Prostate gland (tissue), 2 donors: Measurements from ENCODE around the gene SLC34A1. TPM values are rescaled to one million over a fixed set of nuclear protein-coding genes. Genes with fewer than 3 reads are reported as not detected.

ENCODE experiments used
- DNase-seq: peaks from one replicate; pipeline ENCODE4 v3.0.0-alpha.2; 2019; ENCODE audit warnings: low spot score
- H3K27ac ChIP-seq, 2 donors: fragments of 200-600 bp; sonication (generic); 2 replicates each; pipeline ENCODE4 v1.5.1; 2017 to 2019
- H3K27me3 ChIP-seq: fragments of 200-600 bp; sonication (generic); replicated peaks from 2 replicates; pipeline ENCODE4 v1.5.1; 2019; ENCODE audit not compliant: insufficient read depth
- H3K36me3 ChIP-seq, 2 donors: fragments of 200-600 bp; sonication (generic); 1 replicate in 1 of 2; 2 replicates in 1 of 2; pipeline versions ENCODE4 v1.5.1 to v1.8.1; 2017 to 2019
- H3K4me1 ChIP-seq: fragments of 200-600 bp; sonication (generic); replicated peaks from 2 replicates; pipeline ENCODE4 v1.5.1; 2019
- H3K4me3 ChIP-seq, 2 donors: fragments of 200-600 bp; sonication (generic); 2 replicates each; pipeline ENCODE4 v1.5.1; 2017 to 2019
- H3K9me3 ChIP-seq: fragments of 200-600 bp; sonication (generic); 2 replicates; pipeline ENCODE4 v1.5.1; 2017
- CTCF ChIP-seq, 4 experiments: fragments of 200-600 bp in 2 of 4; fragments of 450-650 bp in 2 of 4; sonication (generic) in 2 of 4; IDR thresholded peaks; 1 replicate in 3 of 4; 2 replicates in 1 of 4; pipeline ENCODE4 v1.5.1; 2016 to 2019; ENCODE audit warnings: antibody characterized with exemption in 4 of 4, mild to moderate bottlenecking in 2 of 4, moderate library complexity in 2 of 4
- POLR2A ChIP-seq: fragments of 450-650 bp; IDR thresholded peaks from one replicate; pipeline ENCODE4 v1.6.1; 2016; ENCODE audit warnings: antibody characterized with exemption, mild to moderate bottlenecking
- POLR2AphosphoS5 ChIP-seq: sonication (generic); formaldehyde crosslinking; IDR thresholded peaks from one replicate; pipeline ENCODE4 v1.6.1; 2017; ENCODE audit warnings: antibody characterized with exemption
- WGBS: methylation state at CpG from one replicate; pipeline ENCODE4 v1.1.5; 2018; 5-methylcytosine and 5-hydroxymethylcytosine counted together
- intact Hi-C: fragments of 100-400 bp; cut with DNase I; formaldehyde crosslinking; loops from one replicate; pipeline ENCODE4 v1.14.2; 2022
- total RNA-seq, 2 donors: library from RNA; depleted of rRNA; stranded (reverse); fragments of >200 nt; gene quantifications; one replicate each; pipeline ENCODE4 v1.1.0, GENCODE V29; 2016

Gene SLC34A1
- total RNA-seq, 2 donors from 2014 or later, result not detected

- no peaks in the 10 kb centered on the region for H3K4me1 ChIP-seq
- no peak for DNase-seq
- intact Hi-C loops, result loop anchor here (5.0 kb wide), 1 partner anchor 110 kb away; no protein-coding TSS in a partner anchor
- H3K4me3 ChIP-seq, result no peak overlapping the region
- H3K27me3 ChIP-seq, result no peaks in the 10 kb centered on the region
- H3K27ac ChIP-seq, result no peak overlapping the region
- no peaks in the 10 kb centered on the region for H3K9me3 ChIP-seq
- 78% methylated on average over 5 of the region's 5 CpGs for WGBS
- no peaks in the 10 kb centered on the region for H3K36me3 ChIP-seq
- no peak for TF ChIP-seq CTCF (IDR thresholded peaks at IDR 0.05)
- no peak for TF ChIP-seq POLR2A
- TF ChIP-seq POLR2AphosphoS5, result no peak
These were observed 8.5 kb downstream of the SLC34A1 start for GRCh38 chr5:177392765-177393164.

- Histone ChIP-seq H3K4me1 (no peaks in the 10 kb centered on the region), H3K27ac (no peak overlapping the region), H3K4me3 (no peak overlapping the region), H3K27me3 (no peaks in the 10 kb centered on the region), H3K36me3 (no peaks in the 10 kb centered on the region), H3K9me3 (no peaks in the 10 kb centered on the region)
- intact Hi-C loops, result loop anchor here (5.0 kb wide), 1 partner anchor 109 kb away; no protein-coding TSS in a partner anchor
- 54% methylated on average over 1 of the region's 1 CpG for WGBS
- no peak for DNase-seq
- TF ChIP-seq POLR2AphosphoS5, result no peak
- TF ChIP-seq POLR2A, result no peak
- TF ChIP-seq CTCF (IDR thresholded peaks at IDR 0.05), result no peak
These were observed 9.1 kb downstream of the SLC34A1 start for GRCh38 chr5:177393206-177393765.

GRCh38 chr5:177393990-177394389 lies 9.8 kb downstream of the SLC34A1 start:
- H3K27me3 ChIP-seq, result no peaks in the 10 kb centered on the region
- no peaks in the 10 kb centered on the region for H3K36me3 ChIP-seq
- H3K4me1 ChIP-seq, result no peaks in the 10 kb centered on the region
- no peak overlapping the region for H3K4me3 ChIP-seq
- intact Hi-C loops, result loop anchor here (5.0 kb wide), 1 partner anchor 108 kb away; no protein-coding TSS in a partner anchor
- H3K9me3 ChIP-seq, result no peaks in the 10 kb centered on the region
- TF ChIP-seq CTCF (IDR thresholded peaks at IDR 0.05) (no peak), POLR2A (no peak), POLR2AphosphoS5 (no peak)
- WGBS, result 90% methylated on average over 5 of the region's 5 CpGs
- no peak for DNase-seq
- no peak overlapping the region for H3K27ac ChIP-seq

- intact Hi-C loops, result no loop called here
- no peaks in the 10 kb centered on the region for H3K27me3 ChIP-seq
- no peak for DNase-seq
- H3K9me3 ChIP-seq, result no peaks in the 10 kb centered on the region
- TF ChIP-seq POLR2A (no peak), CTCF (IDR thresholded peaks at IDR 0.05) (no peak), POLR2AphosphoS5 (no peak)
- H3K4me1 ChIP-seq, result no peaks in the 10 kb centered on the region
- 58% methylated on average over 8 of the region's 8 CpGs for WGBS
- no peaks in the 10 kb centered on the region for H3K36me3 ChIP-seq
- H3K4me3 ChIP-seq, result no peak overlapping the region
- H3K27ac ChIP-seq, result no peak overlapping the region
These were observed 11.8 kb downstream of the SLC34A1 start for GRCh38 chr5:177396078-177396477.

GRCh38 chr5:177396807-177397206 lies 12.6 kb downstream of the SLC34A1 start:
- no peak for DNase-seq
- Histone ChIP-seq H3K36me3 (no peaks in the 10 kb centered on the region), H3K27ac (no peak overlapping the region), H3K9me3 (no peaks in the 10 kb centered on the region), H3K27me3 (no peaks in the 10 kb centered on the region), H3K4me1 (no peaks in the 10 kb centered on the region), H3K4me3 (no peak overlapping the region)
- intact Hi-C loops, result no loop called here
- WGBS, result 88% methylated on average over 10 of the region's 10 CpGs
- TF ChIP-seq POLR2AphosphoS5 (no peak), CTCF (IDR thresholded peaks at IDR 0.05) (no peak), POLR2A (no peak)
